Measurements from ENCODE around the gene VKORC1.

The VKORC1 gene

GRCh38 chr16:31129568-31130335 is 35.2 kb upstream of the VKORC1 start:
- FAIRE-seq = no peak

- FAIRE-seq = no peak
Observed at GRCh38 chr16:31128711-31129567, 34.3 kb upstream of the VKORC1 start.

GRCh38 chr16:31127182-31127581 is 32.6 kb upstream of the VKORC1 start:
- FAIRE-seq = no peak

- FAIRE-seq = no peak
Observed at GRCh38 chr16:31125844-31126243, 31.2 kb upstream of the VKORC1 start.

GRCh38 chr16:31120129-31120528 is 25.5 kb upstream of the VKORC1 start:
- no peak for FAIRE-seq

GRCh38 chr16:31118223-31119155 is 23.9 kb upstream of the VKORC1 start:
- FAIRE-seq = no peak

- FAIRE-seq = peak; percentile 88
Observed at GRCh38 chr16:31117384-31118222, 23.0 kb upstream of the VKORC1 start, which contains the start of gene KAT8. Gene KAT8, plus strand, starts transcription at chr16:31117664. Its CDS starts 18 bp downstream, at chr16:31117682.

GRCh38 chr16:31114468-31114867 is 19.9 kb upstream of the VKORC1 start:
- no peak for FAIRE-seq

GRCh38 chr16:31113121-31114120 is 18.8 kb upstream of the VKORC1 start:
- FAIRE-seq = no peak

GRCh38 chr16:31112711-31113110 is 18.1 kb upstream of the VKORC1 start:
- no peak for FAIRE-seq

GRCh38 chr16:31111881-31112466 is 17.4 kb upstream of the VKORC1 start:
- FAIRE-seq = no peak

- FAIRE-seq = no peak
Observed at GRCh38 chr16:31110106-31111034, 15.8 kb upstream of the VKORC1 start.

GRCh38 chr16:31109622-31110021 is 15.0 kb upstream of the VKORC1 start:
- FAIRE-seq = no peak

GRCh38 chr16:31108794-31109558 is 14.4 kb upstream of the VKORC1 start:
- no peak for FAIRE-seq

- no peak for FAIRE-seq
Observed at GRCh38 chr16:31108035-31108793, 13.6 kb upstream of the VKORC1 start, which contains the start of gene BCKDK. Gene BCKDK, plus strand, starts transcription at chr16:31108386. Its CDS starts 838 bp downstream, at chr16:31109224.

GRCh38 chr16:31107465-31107867 is 12.9 kb upstream of the VKORC1 start:
- no peak for FAIRE-seq
